A549 (cell line): ENCODE data around the gene CNTNAP2. TPM values are rescaled to one million over a fixed set of nuclear protein-coding genes. Genes with fewer than 3 reads are reported as not detected.

Source experiments
- ATAC-seq, 2 experiments: fragments of 200-7000 bp in 1 of 2; fragments of >200 bp in 1 of 2; cut with Nextera tagmentation in 1 of 2; cut with Tn5 transposase in 1 of 2; 3 replicates each; pipeline versions ENCODE4 v1.8.0 to v1.9.1; 2018 to 2020; ENCODE audit warnings: mild to moderate bottlenecking in 1 of 2, moderate library complexity in 1 of 2
- CTCF ChIA-PET: fragments of 300-600 bp; sonication (Branson Sonifier 250); formaldehyde crosslinking; extraction: SDS; loops from one replicate; lab custom pipeline; 2021; ENCODE audit warnings: antibody characterized with exemption, inconsistent platforms; lab: Yijun Ruan, JAX
- POLR2A ChIA-PET: fragments of 350-600 bp; formaldehyde crosslinking; extraction: SDS; loops from one replicate; lab custom pipeline; 2021; ENCODE audit warnings: antibody characterized with exemption, inconsistent platforms; lab: Yijun Ruan, JAX
- DNase-seq, 2 experiments: peaks; one replicate each; pipeline versions ENCODE4 v3.0.0 to v3.0.0-alpha.2; 2011 to 2016; ENCODE audit warnings: low read depth in 1 of 2, low spot score in 1 of 2
- FAIRE-seq: peaks from 2 replicates; lab custom pipeline; 2011; peaks lifted over from hg19 to GRCh38; lab: Jason Lieb, UNC
- H3K27ac ChIP-seq, 2 experiments: fragments of >200 bp; sonication (Bioruptor Twin); formaldehyde crosslinking; 3 replicates each; pipeline ENCODE4 v1.5.1; 2016 to 2017
- H3K4me1 ChIP-seq: fragments of >200 bp; sonication (Bioruptor Twin); formaldehyde crosslinking; 3 replicates; pipeline ENCODE4 v1.6.1; 2016
- H3K4me2 ChIP-seq: fragments of >200 bp; sonication (Bioruptor Twin); formaldehyde crosslinking; 3 replicates; pipeline ENCODE4 v1.6.1; 2016
- H3K4me3 ChIP-seq: fragments of >200 bp; sonication (Bioruptor Twin); formaldehyde crosslinking; 3 replicates; pipeline ENCODE4 v1.5.1; 2016
- H3K9me3 ChIP-seq: fragments of >200 bp; sonication (Bioruptor Twin); formaldehyde crosslinking; 3 replicates; pipeline ENCODE4 v1.6.1; 2016
- CBX2 ChIP-seq: fragments of 200-600 bp; sonication (generic); IDR thresholded peaks from 2 replicates; pipeline ENCODE4 v1.6.1; 2016; ENCODE audit warnings: low read depth, mild to moderate bottlenecking, borderline replicate concordance
- CBX8 ChIP-seq: fragments of 200-600 bp; sonication (generic); IDR thresholded peaks from 2 replicates; pipeline ENCODE4 v1.6.1; 2016
- CHD2 ChIP-seq: fragments of 150-350 bp; IDR thresholded peaks from 2 replicates; pipeline ENCODE4 v1.6.1; 2014; ENCODE audit warnings: low read length; ENCODE audit not compliant: partially characterized antibody
- CHD4 ChIP-seq: fragments of 200-600 bp; sonication (generic); IDR thresholded peaks from 2 replicates; pipeline ENCODE4 v1.6.1; 2016; ENCODE audit warnings: antibody characterized with exemption, mild to moderate bottlenecking, borderline replicate concordance
- E2F6 ChIP-seq: IDR thresholded peaks from 2 replicates; pipeline ENCODE4 v1.6.1; 2012; ENCODE audit warnings: low read depth, borderline replicate concordance
- GATA3 ChIP-seq: IDR thresholded peaks from 2 replicates; pipeline ENCODE4 v1.6.1; 2012; ENCODE audit warnings: borderline replicate concordance
- HOXB13 ChIP-seq: fragments of 250-450 bp; sonication (Bioruptor Pico); IDR thresholded peaks from 2 replicates; pipeline ENCODE4 v1.5.0; 2020; ENCODE audit warnings: low read depth, mild to moderate bottlenecking, moderate library complexity
- MYC ChIP-seq: IDR thresholded peaks from 2 replicates; pipeline ENCODE4 v1.6.1; 2012; ENCODE audit warnings: mild to moderate bottlenecking, inconsistent platforms, low read length, improper control_type of control experiment, borderline replicate concordance
- NPAS2 ChIP-seq: fragments of 250-450 bp; sonication (Bioruptor Pico); IDR thresholded peaks from 2 replicates; pipeline ENCODE4 v1.8.0; 2022; ENCODE audit warnings: mild to moderate bottlenecking, moderate library complexity, borderline replicate concordance
- PBX3 ChIP-seq: IDR thresholded peaks from 2 replicates; pipeline ENCODE4 v1.6.1; 2012
- POLR2A ChIP-seq: IDR thresholded peaks from 2 replicates; pipeline ENCODE4 v1.6.1; 2012; ENCODE audit warnings: mild to moderate bottlenecking, low read length
- REST ChIP-seq: fragments of 200-600 bp; sonication (generic); IDR thresholded peaks from 2 replicates; pipeline ENCODE4 v1.6.1; 2016; ENCODE audit warnings: antibody characterized with exemption, mild to moderate bottlenecking, moderate library complexity
- RNF2 ChIP-seq: fragments of 200-600 bp; sonication (generic); IDR thresholded peaks from 2 replicates; pipeline ENCODE4 v1.6.1; 2016; ENCODE audit warnings: low read depth, mild to moderate bottlenecking, antibody characterized with exemption, moderate library complexity, borderline replicate concordance
- TFCP2L1 ChIP-seq: fragments of 250-450 bp; sonication (Bioruptor Pico); IDR thresholded peaks from 2 replicates; pipeline ENCODE4 v1.5.0; 2021; ENCODE audit warnings: mild to moderate bottlenecking
- ZC3H11A ChIP-seq: fragments of 450-650 bp; IDR thresholded peaks from 2 replicates; pipeline ENCODE4 v1.6.1; 2014; ENCODE audit warnings: antibody characterized with exemption, mild to moderate bottlenecking
- ZSCAN20 ChIP-seq: fragments of 250-450 bp; sonication (Bioruptor Pico); IDR thresholded peaks from 2 replicates; pipeline ENCODE4 v1.8.0; 2022; ENCODE audit warnings: mild to moderate bottlenecking, moderate library complexity
- WGBS: methylation state at CpG from one replicate; pipeline ENCODE4 v1.1.6; 2017; ENCODE audit errors: missing lambda C conversion rate; 5-methylcytosine and 5-hydroxymethylcytosine counted together
- polyA plus RNA-seq, 4 experiments: library from polyadenylated mRNA; depleted of rRNA in 3 of 4; stranded (reverse); fragments of >200 nt; fragmentation: RNase III in 1 of 4; extraction: RNeasy Plus Mini Kit Qiagen cat#74134 plus additional on column Dnase treatment in 1 of 4; gene quantifications; 2 replicates in 3 of 4; 3 replicates in 1 of 4; pipeline ENCODE4 v1.2.3, GENCODE V29; 2011 to 2017

Gene CNTNAP2
- polyA plus RNA-seq, 2 of the 4 experiments (the other 2 are of a cell fraction): 0.05 to 0.13 TPM

GRCh38 chr7:147857152-147858140 is 1740.8 kb downstream of the CNTNAP2 start (continued):
- no peak for TF ChIP-seq E2F6
- no peak for TF ChIP-seq HOXB13 (CRISPR knock-in tag)
- TF ChIP-seq, all 56 proteins: peak for 0

GRCh38 chr7:147858421-147858820 is 1741.8 kb downstream of the CNTNAP2 start:
- H3K4me3 ChIP-seq: no peak overlapping the region
- ChIA-PET CTCF (no interaction called here), POLR2A (no interaction called here)
- H3K9me3 ChIP-seq: no peaks in the 10 kb centered on the region
- 16% methylated on average over 3 of the region's 3 CpGs for WGBS
- no peak overlapping the region for H3K4me2 ChIP-seq
- no peaks in the 10 kb centered on the region for H3K4me1 ChIP-seq
- no peak overlapping the region for H3K27ac ChIP-seq
- ATAC-seq: no peak
- no peak for FAIRE-seq
- TF ChIP-seq RNF2: no peak
- no peak for TF ChIP-seq ZSCAN20 (CRISPR knock-in tag)
- no peak for TF ChIP-seq CBX8
- TF ChIP-seq NPAS2 (CRISPR knock-in tag): no peak
- no peak for TF ChIP-seq REST
- TF ChIP-seq ZC3H11A: no peak
- no peak for TF ChIP-seq CHD2
- no peak for TF ChIP-seq MYC
- no peak for TF ChIP-seq GATA3
- no peak for TF ChIP-seq CBX2
- TF ChIP-seq POLR2A: no peak
- no peak for TF ChIP-seq CHD4
- no peak for DNase-seq

- H3K4me2 ChIP-seq: no peak overlapping the region
- POLR2A ChIA-PET: no interaction called here
- H3K4me3 ChIP-seq: no peak overlapping the region
- CTCF ChIA-PET: no interaction called here
- no peaks in the 10 kb centered on the region for H3K4me1 ChIP-seq
- ATAC-seq (no peak), FAIRE-seq (no peak), DNase-seq (no peak)
- no peak for TF ChIP-seq TFCP2L1 (CRISPR knock-in tag)
- TF ChIP-seq CHD4: no peak
- no peak for TF ChIP-seq RNF2
- no peak for TF ChIP-seq PBX3
- WGBS: 24% methylated on average over 4 of the region's 4 CpGs
- no peaks in the 10 kb centered on the region for H3K9me3 ChIP-seq
- no peak overlapping the region for H3K27ac ChIP-seq
These were observed 1742.4 kb downstream of the CNTNAP2 start for GRCh38 chr7:147859033-147859432.
